ENCODE results near the gene DNAAF8. TPM values are rescaled to one million over a fixed set of nuclear protein-coding genes. Genes with fewer than 3 reads are reported as not detected.

The DNAAF8 gene
- polyA plus RNA-seq, 1 of the 3 experiments (the other 2 are of a cell fraction): 3.1 TPM

DNA sequence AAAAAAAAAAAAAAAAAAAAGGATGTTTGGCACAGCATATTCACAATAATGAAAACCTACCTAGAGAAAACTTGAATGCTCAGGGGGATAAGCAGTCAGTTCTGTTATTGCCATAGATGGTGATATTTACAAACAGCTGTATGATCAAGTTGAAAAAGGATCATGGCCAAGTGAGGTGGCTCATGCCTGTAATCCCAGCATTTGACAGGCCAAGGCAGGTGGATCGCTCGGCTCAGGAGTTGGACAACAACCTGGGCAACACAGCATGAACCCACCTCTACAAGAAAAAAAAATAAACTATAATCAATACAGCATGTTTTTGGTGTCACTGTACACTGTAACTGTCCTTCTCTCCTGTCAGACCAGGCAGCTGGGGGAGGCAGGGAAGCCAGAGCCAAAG lies 19.3 kb upstream of the DNAAF8 start:
- ChIA-PET CTCF (no interaction called here), POLR2A (no interaction called here)
- TF ChIP-seq NFIC (IDR thresholded peaks at IDR 0.05; ENCODE audit: borderline replicate concordance) (no peak), SMC3 (IDR thresholded peaks at IDR 0.05; ENCODE audit: low read depth, low read length) (no peak), TEAD4 (IDR thresholded peaks at IDR 0.05; ENCODE audit: borderline replicate concordance, insufficient read depth) (no peak), NRF1 (IDR thresholded peaks at IDR 0.05; ENCODE audit: low read depth, low read length) (no peak), MXI1 (IDR thresholded peaks at IDR 0.05; ENCODE audit: low read depth, low read length) (no peak), GABPA (IDR thresholded peaks at IDR 0.05; ENCODE audit: low read depth) (no peak), TCF12 (IDR thresholded peaks at IDR 0.05) (no peak), FOXM1 (IDR thresholded peaks at IDR 0.05; ENCODE audit: low read depth) (no peak), GATA2 (CRISPR knock-in tag; IDR thresholded peaks at IDR 0.05) (no peak)
- TF ChIP-seq, protein P1, sequence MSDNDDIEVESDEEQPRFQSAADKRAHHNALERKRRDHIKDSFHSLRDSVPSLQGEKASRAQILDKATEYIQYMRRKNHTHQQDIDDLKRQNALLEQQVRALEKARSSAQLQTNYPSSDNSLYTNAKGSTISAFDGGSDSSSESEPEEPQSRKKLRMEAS (IDR thresholded peaks at IDR 0.05; ENCODE audit: low read depth): no peak
- TF ChIP-seq, protein P2, sequence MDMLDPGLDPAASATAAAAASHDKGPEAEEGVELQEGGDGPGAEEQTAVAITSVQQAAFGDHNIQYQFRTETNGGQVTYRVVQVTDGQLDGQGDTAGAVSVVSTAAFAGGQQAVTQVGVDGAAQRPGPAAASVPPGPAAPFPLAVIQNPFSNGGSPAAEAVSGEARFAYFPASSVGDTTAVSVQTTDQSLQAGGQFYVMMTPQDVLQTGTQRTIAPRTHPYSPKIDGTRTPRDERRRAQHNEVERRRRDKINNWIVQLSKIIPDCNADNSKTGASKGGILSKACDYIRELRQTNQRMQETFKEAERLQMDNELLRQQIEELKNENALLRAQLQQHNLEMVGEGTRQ (IDR thresholded peaks at IDR 0.05; ENCODE audit: borderline replicate concordance, low read depth, low read length): no peak
- TF ChIP-seq, protein P3, sequence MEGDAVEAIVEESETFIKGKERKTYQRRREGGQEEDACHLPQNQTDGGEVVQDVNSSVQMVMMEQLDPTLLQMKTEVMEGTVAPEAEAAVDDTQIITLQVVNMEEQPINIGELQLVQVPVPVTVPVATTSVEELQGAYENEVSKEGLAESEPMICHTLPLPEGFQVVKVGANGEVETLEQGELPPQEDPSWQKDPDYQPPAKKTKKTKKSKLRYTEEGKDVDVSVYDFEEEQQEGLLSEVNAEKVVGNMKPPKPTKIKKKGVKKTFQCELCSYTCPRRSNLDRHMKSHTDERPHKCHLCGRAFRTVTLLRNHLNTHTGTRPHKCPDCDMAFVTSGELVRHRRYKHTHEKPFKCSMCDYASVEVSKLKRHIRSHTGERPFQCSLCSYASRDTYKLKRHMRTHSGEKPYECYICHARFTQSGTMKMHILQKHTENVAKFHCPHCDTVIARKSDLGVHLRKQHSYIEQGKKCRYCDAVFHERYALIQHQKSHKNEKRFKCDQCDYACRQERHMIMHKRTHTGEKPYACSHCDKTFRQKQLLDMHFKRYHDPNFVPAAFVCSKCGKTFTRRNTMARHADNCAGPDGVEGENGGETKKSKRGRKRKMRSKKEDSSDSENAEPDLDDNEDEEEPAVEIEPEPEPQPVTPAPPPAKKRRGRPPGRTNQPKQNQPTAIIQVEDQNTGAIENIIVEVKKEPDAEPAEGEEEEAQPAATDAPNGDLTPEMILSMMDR (IDR thresholded peaks at IDR 0.05): no peak
- TF ChIP-seq, protein P4, sequence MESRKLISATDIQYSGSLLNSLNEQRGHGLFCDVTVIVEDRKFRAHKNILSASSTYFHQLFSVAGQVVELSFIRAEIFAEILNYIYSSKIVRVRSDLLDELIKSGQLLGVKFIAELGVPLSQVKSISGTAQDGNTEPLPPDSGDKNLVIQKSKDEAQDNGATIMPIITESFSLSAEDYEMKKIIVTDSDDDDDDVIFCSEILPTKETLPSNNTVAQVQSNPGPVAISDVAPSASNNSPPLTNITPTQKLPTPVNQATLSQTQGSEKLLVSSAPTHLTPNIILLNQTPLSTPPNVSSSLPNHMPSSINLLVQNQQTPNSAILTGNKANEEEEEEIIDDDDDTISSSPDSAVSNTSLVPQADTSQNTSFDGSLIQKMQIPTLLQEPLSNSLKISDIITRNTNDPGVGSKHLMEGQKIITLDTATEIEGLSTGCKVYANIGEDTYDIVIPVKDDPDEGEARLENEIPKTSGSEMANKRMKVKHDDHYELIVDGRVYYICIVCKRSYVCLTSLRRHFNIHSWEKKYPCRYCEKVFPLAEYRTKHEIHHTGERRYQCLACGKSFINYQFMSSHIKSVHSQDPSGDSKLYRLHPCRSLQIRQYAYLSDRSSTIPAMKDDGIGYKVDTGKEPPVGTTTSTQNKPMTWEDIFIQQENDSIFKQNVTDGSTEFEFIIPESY (IDR thresholded peaks at IDR 0.05; ENCODE audit: borderline replicate concordance, low read depth): no peak
- TF ChIP-seq, protein P5, sequence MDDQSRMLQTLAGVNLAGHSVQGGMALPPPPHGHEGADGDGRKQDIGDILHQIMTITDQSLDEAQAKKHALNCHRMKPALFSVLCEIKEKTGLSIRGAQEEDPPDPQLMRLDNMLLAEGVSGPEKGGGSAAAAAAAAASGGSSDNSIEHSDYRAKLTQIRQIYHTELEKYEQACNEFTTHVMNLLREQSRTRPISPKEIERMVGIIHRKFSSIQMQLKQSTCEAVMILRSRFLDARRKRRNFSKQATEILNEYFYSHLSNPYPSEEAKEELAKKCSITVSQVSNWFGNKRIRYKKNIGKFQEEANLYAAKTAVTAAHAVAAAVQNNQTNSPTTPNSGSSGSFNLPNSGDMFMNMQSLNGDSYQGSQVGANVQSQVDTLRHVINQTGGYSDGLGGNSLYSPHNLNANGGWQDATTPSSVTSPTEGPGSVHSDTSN (IDR thresholded peaks at IDR 0.05): no peak
- Histone ChIP-seq H3K9me3 (no peaks in the 10 kb centered on the region), H3K9me2 (no peaks in the 10 kb centered on the region), H3K36me3 (replicated peaks in 1 of 2; ENCODE audit: control insufficient read depth in 1 of 2, insufficient read depth in 2 of 2, low read length in 1 of 2) (peaks cover 14 to 29% of the 10 kb centered on the region in 2 experiments), H3K27me3 (ENCODE audit: insufficient read depth) (no peaks in the 10 kb centered on the region), H3K4me1 (ENCODE audit: control insufficient read depth in 1 of 2, insufficient read depth in 2 of 2, low read depth in 1 of 2, low read length in 1 of 2) (no peaks in the 10 kb centered on the region), H3K9ac (no peak overlapping the region), H3F3A (replicated peaks; ENCODE audit: insufficient read depth) (peaks cover 11% of the 10 kb centered on the region), H2AFZ (ENCODE audit: low read depth) (no peak overlapping the region), H3K79me2 (ENCODE audit: insufficient read depth) (no peaks in the 10 kb centered on the region), H4K20me1 (ENCODE audit: insufficient read depth) (0 out of 2 replicates have a peak, but pooled peaks cover 4% of the 10 kb centered on the region), H3K4me3 (ENCODE audit: low read depth in 2 of 2, low read length in 1 of 2) (no peak overlapping the region), H3K27ac (ENCODE audit: low read depth in 2 of 2, low read length in 1 of 2) (no peak overlapping the region), H3K4me2 (no peak overlapping the region)
- DNase-seq: no peak
- WGBS (ENCODE audit: low lambda C conversion rate): 100% methylated on average over 2 of the region's 2 CpGs

All from SK-N-SH (cell line).